HepG2 (cell line): Measurements from ENCODE around the gene DUSP21. TPM values are rescaled to one million over a fixed set of nuclear protein-coding genes. Genes with fewer than 3 reads are reported as not detected.

Experiments used
- ATAC-seq: fragments of 200-7000 bp; cut with Tn5 transposase; 3 replicates; pipeline ENCODE4 v1.9.1; 2020; ENCODE audit warnings: mild to moderate bottlenecking, moderate library complexity
- BruUV-seq: library from RNA; stranded (reverse); fragments of 400-500 nt; replicated peaks from 2 replicates; lab custom pipeline; 2021; lab: Mats Ljungman, UMichigan
- CTCF ChIA-PET: fragments of 300-600 bp; formaldehyde crosslinking; extraction: SDS; loops from one replicate; lab custom pipeline; 2021; ENCODE audit warnings: low total read pairs, inconsistent platforms, low intra/inter-chr PET ratio; lab: Yijun Ruan, JAX
- POLR2A ChIA-PET: fragments of 350-600 bp; sonication (Branson Sonifier 250); formaldehyde crosslinking; loops from one replicate; lab custom pipeline; 2020; ENCODE audit warnings: antibody characterized with exemption, inconsistent platforms; lab: Yijun Ruan, JAX
- DNase-seq: peaks from one replicate; pipeline ENCODE4 v3.0.0-alpha.2; 2015; ENCODE audit warnings: low spot score
- FAIRE-seq: peaks from 3 replicates; lab custom pipeline; 2011; peaks lifted over from hg19 to GRCh38; lab: Jason Lieb, UNC
- H2AFZ ChIP-seq: one replicate; pipeline ENCODE4 v1.6.1; 2011; ENCODE audit warnings: low read length, inconsistent platforms
- H3K27ac ChIP-seq: fragments of 300-600 bp; 3 replicates; pipeline ENCODE4 v1.8.0; 2011; ENCODE audit warnings: mixed run types, mild to moderate bottlenecking, mixed read lengths, low read length, inconsistent platforms; ENCODE audit not compliant: insufficient read depth; ENCODE audit errors: extremely low read length
- H3K27me3 ChIP-seq, 2 experiments: fragments of 200-600 bp in 1 of 2; 2 replicates in 1 of 2; 3 replicates in 1 of 2; pipeline versions ENCODE4 v1.6.0 to v1.8.0; 2011; ENCODE audit warnings: low read length in 2 of 2, mild to moderate bottlenecking in 2 of 2, moderate library complexity in 2 of 2, inconsistent platforms in 1 of 2; ENCODE audit not compliant: insufficient read depth in 2 of 2, control insufficient read depth in 1 of 2
- H3K36me3 ChIP-seq, 2 experiments: fragments of 200-600 bp in 1 of 2; replicated peaks in 1 of 2; 2 replicates in 1 of 2; 3 replicates in 1 of 2; pipeline versions ENCODE4 v1.5.1 to v1.8.0; 2011; ENCODE audit warnings: low read length in 2 of 2, inconsistent platforms in 1 of 2; ENCODE audit not compliant: insufficient read depth in 2 of 2, control insufficient read depth in 1 of 2
- H3K4me1 ChIP-seq: 2 replicates; pipeline ENCODE4 v1.5.1; 2012; ENCODE audit warnings: low read length, inconsistent platforms; ENCODE audit not compliant: insufficient read depth
- H3K4me2 ChIP-seq: 2 replicates; pipeline ENCODE4 v1.6.0; 2011; ENCODE audit warnings: low read depth, low read length, inconsistent platforms
- H3K4me3 ChIP-seq, 3 experiments: fragments of 200-600 bp in 1 of 3; sonication (generic), shearing (Covaris generic) in 1 of 3; replicated peaks in 1 of 3; 2 replicates each; pipeline ENCODE4 v1.5.1; 2011 to 2016; ENCODE audit warnings: low read length in 3 of 3, inconsistent platforms in 2 of 3, low read depth in 2 of 3, mild to moderate bottlenecking in 2 of 3, control low read depth in 1 of 3, mixed read lengths in 1 of 3; ENCODE audit not compliant: insufficient read depth in 1 of 3
- H3K79me2 ChIP-seq: one replicate; pipeline ENCODE4 v1.6.1; 2011; ENCODE audit warnings: low read length, inconsistent platforms; ENCODE audit not compliant: insufficient read depth
- H3K9ac ChIP-seq: 2 replicates; pipeline ENCODE4 v1.6.0; 2011; ENCODE audit warnings: mild to moderate bottlenecking, low read depth, low read length, inconsistent platforms; ENCODE audit not compliant: insufficient read depth
- H3K9me3 ChIP-seq: 2 replicates; pipeline ENCODE4 v1.5.1; 2012; ENCODE audit warnings: mild to moderate bottlenecking, low read length
- H4K20me1 ChIP-seq: 2 replicates; pipeline ENCODE4 v1.6.0; 2011; ENCODE audit warnings: inconsistent platforms, mild to moderate bottlenecking, low read length, moderate library complexity; ENCODE audit not compliant: insufficient read depth
- ELK4 ChIP-seq: sonication (generic); formaldehyde crosslinking; IDR thresholded peaks from 2 replicates; pipeline ENCODE4 v1.9.0; 2021; ENCODE audit warnings: missing genetic modification reagents, borderline replicate concordance
- HIVEP1 ChIP-seq: sonication (generic); formaldehyde crosslinking; IDR thresholded peaks from 2 replicates; pipeline ENCODE4 v1.4.0; 2020; ENCODE audit warnings: mild to moderate bottlenecking, missing genetic modification reagents
- KDM1A ChIP-seq: IDR thresholded peaks from 2 replicates; pipeline ENCODE4 v1.6.1; 2016; ENCODE audit warnings: missing compliant biosample characterization
- NCOR1 ChIP-seq: fragments of 200-600 bp; sonication (generic); IDR thresholded peaks from 2 replicates; pipeline ENCODE4 v1.7.0; 2017; ENCODE audit warnings: antibody characterized with exemption, low read length, borderline replicate concordance
- NR3C1 ChIP-seq: sonication (generic); formaldehyde crosslinking; IDR thresholded peaks from 2 replicates; pipeline ENCODE4 v1.4.0; 2020; ENCODE audit warnings: missing genetic modification reagents
- REPIN1 ChIP-seq: sonication (generic); formaldehyde crosslinking; IDR thresholded peaks from 2 replicates; pipeline ENCODE4 v1.8.0; 2022; ENCODE audit warnings: missing genetic modification reagents, low read depth, mild to moderate bottlenecking, borderline replicate concordance
- TIGD3 ChIP-seq: sonication (generic); formaldehyde crosslinking; IDR thresholded peaks from 2 replicates; pipeline ENCODE4 v1.5.1; 2020; ENCODE audit warnings: mild to moderate bottlenecking, missing genetic modification reagents, borderline replicate concordance
- YEATS2 ChIP-seq: sonication (generic); formaldehyde crosslinking; IDR thresholded peaks from 2 replicates; pipeline ENCODE4 v1.4.0; 2020; ENCODE audit warnings: missing genetic modification reagents, borderline replicate concordance
- ZBTB33 ChIP-seq: sonication (generic); formaldehyde crosslinking; IDR thresholded peaks from 2 replicates; pipeline ENCODE4 v1.4.0; 2020; ENCODE audit warnings: missing genetic modification reagents
- ZBTB37 ChIP-seq: sonication (generic); formaldehyde crosslinking; IDR thresholded peaks from 2 replicates; pipeline ENCODE4 v1.4.0; 2020; ENCODE audit warnings: mild to moderate bottlenecking, missing genetic modification reagents
- ZNF33B ChIP-seq: sonication (generic); formaldehyde crosslinking; IDR thresholded peaks from 2 replicates; pipeline ENCODE4 v1.5.1; 2020; ENCODE audit warnings: mild to moderate bottlenecking, missing genetic modification reagents
- ZNF34 ChIP-seq: sonication (generic); formaldehyde crosslinking; IDR thresholded peaks from 2 replicates; pipeline ENCODE4 v1.4.0; 2020; ENCODE audit warnings: mild to moderate bottlenecking, missing genetic modification reagents, borderline replicate concordance
- ZNF383 ChIP-seq: sonication (generic); formaldehyde crosslinking; IDR thresholded peaks from 2 replicates; pipeline ENCODE4 v1.4.0; 2020; ENCODE audit warnings: missing genetic modification reagents, mild to moderate bottlenecking, borderline replicate concordance
- ZNF501 ChIP-seq: sonication (generic); formaldehyde crosslinking; IDR thresholded peaks from 2 replicates; pipeline ENCODE4 v1.5.1; 2020; ENCODE audit warnings: mild to moderate bottlenecking, moderate library complexity, missing genetic modification reagents
- in situ Hi-C: cut with HindIII; loops from 2 replicates; pipeline ENCODE4 v1.10.0; 2017; ENCODE audit warnings: low pct_unique_long_range_greater_than_20kb; ENCODE audit not compliant: extremely low pct_ligation_motif_present
- intact Hi-C: fragments of 100-400 bp; cut with micrococcal nuclease; formaldehyde crosslinking; loops from one replicate; pipeline ENCODE4 v1.10.0; 2022; ENCODE audit not compliant: unreplicated experiment
- polyA plus RNA-seq, 8 experiments: library from polyadenylated mRNA; depleted of rRNA in 3 of 8; stranded (reverse) in 7 of 8; unstranded in 1 of 8; fragments of >200 nt; fragmentation: Illumina TruSeq in 4 of 8; extraction: Trizol in 4 of 8; gene quantifications; 2 replicates each; pipeline versions ENCODE4 v1.2.1 to v1.2.3, GENCODE V29; 2011 to 2016; ENCODE audit warnings: low read depth in 4 of 8, missing spikeins in 1 of 8, mixed read lengths in 1 of 8; ENCODE audit not compliant: insufficient read depth in 1 of 8
- total RNA-seq, 5 experiments: library from RNA; depleted of rRNA; stranded (reverse); fragments of >200 nt; fragmentation: Illumina TruSeq; extraction: Trizol; gene quantifications; 2 replicates each; pipeline ENCODE4 v1.2.3, GENCODE V29; 2016; ENCODE audit warnings: low read depth in 1 of 5

The DUSP21 gene
- total and polyA plus RNA-seq, 2 of the 13 experiments (the other 11 are each of a cell fraction or from before 2014, with no cell fraction given): not detected

GRCh38 chrX:44882635-44883034 lies 38.8 kb downstream of the DUSP21 start:
- FAIRE-seq (no peak), DNase-seq (no peak), ATAC-seq (no peak)
- intact Hi-C loops: no loop called here
- Histone ChIP-seq H4K20me1 (peaks cover 44% of the 10 kb centered on the region; the same call in 1 of the 2 replicates), H2AFZ (no peak overlapping the region), H3K4me2 (no peak overlapping the region), H3K27ac (no peak overlapping the region), H3K4me3 (no peak overlapping the region), H3K4me1 (peaks cover 13% of the 10 kb centered on the region; the same call in 1 of the 2 replicates), H3K9me3 (no peaks in the 10 kb centered on the region), H3K9ac (no peak overlapping the region)
- in situ Hi-C loops: no loop called here
- CTCF ChIA-PET: no interaction called here
- no TSS peak for BruUV-seq
- TF ChIP-seq HIVEP1 (no peak), KDM1A (no peak), ZBTB33 (CRISPR knock-in tag) (no peak), ZNF34 (CRISPR knock-in tag) (no peak), ZNF383 (CRISPR knock-in tag) (no peak), NCOR1 (no peak), ZBTB37 (CRISPR knock-in tag) (no peak), ZNF33B (no peak), ZNF501 (no peak), TIGD3 (CRISPR knock-in tag) (no peak), ELK4 (no peak), YEATS2 (no peak), NR3C1 (CRISPR knock-in tag) (no peak), REPIN1 (CRISPR knock-in tag) (no peak)
- TF ChIP-seq, all 625 proteins: peak for 0
- POLR2A ChIA-PET: no interaction called here
- H3K27me3 ChIP-seq: no peaks in the 10 kb centered on the region
- H3K79me2 ChIP-seq: peaks cover 85% of the 10 kb centered on the region
- no peaks in the 10 kb centered on the region for H3K36me3 ChIP-seq
